DND-41 (cell line): ENCODE data around the gene HTRA3.

Experiments used
- ATAC-seq: fragments of 200-7000 bp; cut with Tn5 transposase; 3 replicates; pipeline ENCODE4 v1.9.1; 2021; ENCODE audit warnings: low read depth; ENCODE audit not compliant: insufficient read depth
- DNase-seq: peaks from one replicate; pipeline ENCODE4 v3.0.0-alpha.2; 2020
- H2AFZ ChIP-seq: 2 replicates; pipeline ENCODE4 v1.6.0; 2012; ENCODE audit warnings: low read depth, low read length
- H3K27ac ChIP-seq: 2 replicates; pipeline ENCODE4 v1.5.1; 2012; ENCODE audit warnings: low read length, inconsistent platforms
- H3K27me3 ChIP-seq: fragments of 200-600 bp; sonication (generic); 2 replicates; pipeline ENCODE4 v1.6.0; 2012; ENCODE audit warnings: low read length, mild to moderate bottlenecking, inconsistent platforms; ENCODE audit not compliant: insufficient read depth, poor library complexity
- H3K36me3 ChIP-seq: 2 replicates; pipeline ENCODE4 v1.5.1; 2012; ENCODE audit warnings: low read length, inconsistent platforms; ENCODE audit not compliant: insufficient read depth
- H3K4me1 ChIP-seq: 2 replicates; pipeline ENCODE4 v1.5.1; 2012; ENCODE audit warnings: mild to moderate bottlenecking, low read length; ENCODE audit not compliant: insufficient read depth
- H3K4me2 ChIP-seq: 2 replicates; pipeline ENCODE4 v1.6.0; 2012; ENCODE audit warnings: mild to moderate bottlenecking, moderate library complexity, low read length, inconsistent platforms; ENCODE audit not compliant: insufficient read depth
- H3K4me3 ChIP-seq, 2 experiments: fragments of 200-600 bp in 1 of 2; shearing (Covaris generic) in 1 of 2; 2 replicates each; pipeline ENCODE4 v1.5.1; 2012 to 2016; ENCODE audit warnings: inconsistent platforms in 2 of 2, low read length in 2 of 2, mild to moderate bottlenecking in 2 of 2, low read depth in 1 of 2, moderate library complexity in 1 of 2
- H3K79me2 ChIP-seq: 2 replicates; pipeline ENCODE4 v1.6.0; 2012; ENCODE audit warnings: low read length, inconsistent platforms; ENCODE audit not compliant: insufficient read depth
- H3K9ac ChIP-seq: 2 replicates; pipeline ENCODE4 v1.6.0; 2012; ENCODE audit warnings: low read depth, mild to moderate bottlenecking, inconsistent platforms, low read length, moderate library complexity
- H3K9me3 ChIP-seq: 2 replicates; pipeline ENCODE4 v1.5.1; 2012; ENCODE audit warnings: low read length, moderate library complexity, mild to moderate bottlenecking, inconsistent platforms; ENCODE audit not compliant: insufficient read depth, severe bottlenecking
- H4K20me1 ChIP-seq: 2 replicates; pipeline ENCODE4 v1.6.0; 2012; ENCODE audit warnings: low read length; ENCODE audit not compliant: insufficient read depth
- EZH2 ChIP-seq: IDR thresholded peaks from 3 replicates; pipeline ENCODE4 v1.6.1; 2012; ENCODE audit warnings: borderline replicate concordance, low read depth, mild to moderate bottlenecking, moderate library complexity, low read length, inconsistent platforms; ENCODE audit not compliant: severe bottlenecking
- TF ChIP-seq, protein P1 (sequence below): IDR thresholded peaks from 2 replicates; pipeline ENCODE4 v1.5.1; 2012; ENCODE audit warnings: borderline replicate concordance, low read length, moderate library complexity, mild to moderate bottlenecking; ENCODE audit not compliant: poor library complexity, severe bottlenecking; ENCODE audit errors: extremely low read depth

HTRA3 gene

DNA sequence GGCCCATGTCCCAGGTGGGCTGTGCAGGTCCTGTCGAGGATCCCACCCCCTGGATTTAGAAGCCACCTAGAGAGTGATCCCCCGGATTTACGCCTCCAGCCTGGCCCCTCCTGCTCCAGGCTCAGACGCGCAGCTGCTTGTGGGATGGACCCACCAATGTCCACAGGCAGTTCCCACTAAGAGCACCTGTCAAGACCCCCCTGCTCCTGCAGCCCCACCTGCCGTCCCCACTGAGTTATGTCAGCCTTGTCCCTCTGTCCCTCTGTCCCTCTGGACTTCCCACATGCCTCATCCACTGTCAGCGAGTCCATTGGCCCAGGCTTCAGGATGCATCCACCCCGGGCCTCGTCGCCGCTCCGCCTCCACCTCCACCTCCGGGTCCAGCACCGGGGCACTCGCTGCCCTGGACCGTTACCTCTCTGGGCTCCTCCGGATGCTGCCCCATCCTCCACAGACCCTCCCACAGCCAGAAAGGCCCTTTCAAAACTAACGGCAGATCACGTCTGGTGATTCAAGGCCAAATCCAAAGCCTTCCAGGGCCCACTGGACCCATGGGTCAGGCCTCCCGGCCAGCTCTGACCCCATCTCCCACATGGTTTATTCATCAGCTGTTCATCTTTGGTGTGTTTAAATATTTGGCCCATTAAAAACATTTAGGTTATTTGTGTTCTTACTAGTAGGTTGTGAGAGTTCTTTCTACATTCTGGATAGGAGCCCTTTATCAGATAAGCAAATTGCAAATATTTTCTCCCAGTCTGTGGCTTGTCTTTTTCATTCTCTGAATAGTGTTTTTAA lies 28.3 kb downstream of the HTRA3 start:
- Histone ChIP-seq H3K79me2 (no peaks in the 10 kb centered on the region), H3K27ac (no peak overlapping the region), H4K20me1 (no peaks in the 10 kb centered on the region), H3K9ac (no peak overlapping the region), H2AFZ (no peak overlapping the region), H3K9me3 (no peaks in the 10 kb centered on the region), H3K4me1 (no peaks in the 10 kb centered on the region), H3K4me2 (no peak overlapping the region), H3K27me3 (peaks cover 5% of the 10 kb centered on the region), H3K36me3 (no peaks in the 10 kb centered on the region), H3K4me3 (no peak overlapping the region)
- TF ChIP-seq, protein P1, sequence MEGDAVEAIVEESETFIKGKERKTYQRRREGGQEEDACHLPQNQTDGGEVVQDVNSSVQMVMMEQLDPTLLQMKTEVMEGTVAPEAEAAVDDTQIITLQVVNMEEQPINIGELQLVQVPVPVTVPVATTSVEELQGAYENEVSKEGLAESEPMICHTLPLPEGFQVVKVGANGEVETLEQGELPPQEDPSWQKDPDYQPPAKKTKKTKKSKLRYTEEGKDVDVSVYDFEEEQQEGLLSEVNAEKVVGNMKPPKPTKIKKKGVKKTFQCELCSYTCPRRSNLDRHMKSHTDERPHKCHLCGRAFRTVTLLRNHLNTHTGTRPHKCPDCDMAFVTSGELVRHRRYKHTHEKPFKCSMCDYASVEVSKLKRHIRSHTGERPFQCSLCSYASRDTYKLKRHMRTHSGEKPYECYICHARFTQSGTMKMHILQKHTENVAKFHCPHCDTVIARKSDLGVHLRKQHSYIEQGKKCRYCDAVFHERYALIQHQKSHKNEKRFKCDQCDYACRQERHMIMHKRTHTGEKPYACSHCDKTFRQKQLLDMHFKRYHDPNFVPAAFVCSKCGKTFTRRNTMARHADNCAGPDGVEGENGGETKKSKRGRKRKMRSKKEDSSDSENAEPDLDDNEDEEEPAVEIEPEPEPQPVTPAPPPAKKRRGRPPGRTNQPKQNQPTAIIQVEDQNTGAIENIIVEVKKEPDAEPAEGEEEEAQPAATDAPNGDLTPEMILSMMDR, result no peak
- no peak for TF ChIP-seq EZH2
- DNase-seq (no peak), ATAC-seq (no peak)

DNA sequence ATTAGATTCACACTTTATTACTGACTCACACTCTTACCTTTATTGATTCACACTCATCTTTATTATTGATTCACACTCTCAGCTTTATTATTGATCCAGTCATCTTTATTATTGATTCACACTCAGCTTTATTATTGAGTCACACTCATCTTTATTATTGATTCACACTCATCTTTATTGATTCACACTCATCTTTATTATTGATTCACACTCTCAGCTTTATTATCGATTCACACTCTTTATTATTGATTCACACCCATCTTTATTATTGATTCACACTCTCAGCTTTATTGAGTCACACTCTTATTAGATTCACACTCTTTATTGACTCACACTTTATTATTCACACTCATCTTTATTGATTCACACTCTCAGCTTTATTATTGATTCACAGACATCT lies 31.3 kb downstream of the HTRA3 start:
- no peak overlapping the region for H3K4me3 ChIP-seq
- no peak for DNase-seq
- H3K79me2 ChIP-seq, result no peaks in the 10 kb centered on the region

DNA sequence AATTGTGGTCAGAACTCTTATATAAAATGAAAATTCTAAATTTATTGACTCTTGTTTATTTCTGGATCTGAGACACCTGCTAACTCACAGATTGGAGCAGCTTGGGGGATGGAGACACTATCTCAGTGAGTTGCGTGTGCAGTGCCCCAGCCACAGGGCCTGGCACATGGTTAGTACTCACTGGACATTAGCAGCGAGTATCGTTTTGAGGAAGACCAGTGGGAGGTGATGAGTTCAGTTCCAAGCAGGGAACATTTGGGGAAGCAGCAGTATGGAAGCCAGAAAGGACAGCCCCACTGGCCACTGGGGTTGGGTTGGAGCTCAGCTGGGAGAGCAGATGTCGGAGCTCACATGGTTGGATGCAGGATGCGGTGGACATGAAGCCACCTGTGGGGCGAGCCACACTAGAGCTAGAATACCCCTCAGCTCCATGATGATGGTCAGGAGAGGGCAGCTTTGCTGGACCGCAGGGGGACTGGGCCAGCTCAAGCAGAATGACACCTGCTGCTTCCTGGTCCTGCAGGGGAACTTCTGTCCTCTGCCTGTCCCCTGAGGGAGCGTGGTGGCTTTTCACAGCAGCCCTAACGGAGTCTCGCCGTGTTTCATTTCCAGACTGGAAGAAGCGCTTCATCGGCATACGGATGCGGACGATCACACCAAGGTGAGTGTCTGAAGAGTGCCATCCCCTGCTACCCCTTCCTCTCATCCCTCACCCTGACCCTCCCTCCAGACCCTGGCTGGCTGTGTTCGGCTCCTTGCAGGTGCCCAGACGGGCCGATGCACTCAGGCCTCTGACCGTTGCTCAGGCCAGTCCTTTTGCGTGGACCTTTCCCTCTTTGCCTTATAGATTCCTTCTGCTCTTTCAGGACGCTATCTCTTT lies 32.5 kb downstream of the HTRA3 start:
- Histone ChIP-seq H3K36me3 (no peaks in the 10 kb centered on the region), H2AFZ (no peak overlapping the region), H3K9ac (no peak overlapping the region), H3K4me1 (no peaks in the 10 kb centered on the region), H4K20me1 (0 out of 2 replicates have a peak, but pooled peaks cover 3% of the 10 kb centered on the region), H3K4me3 (no peak overlapping the region), H3K9me3 (no peaks in the 10 kb centered on the region), H3K79me2 (no peaks in the 10 kb centered on the region), H3K27ac (no peak overlapping the region), H3K4me2 (no peak overlapping the region), H3K27me3 (peaks cover 5% of the 10 kb centered on the region)
- no peak for TF ChIP-seq EZH2
- TF ChIP-seq, protein P1, result no peak
- ATAC-seq (no peak), DNase-seq (no peak)

More for the DNA sequence above, 31.3 kb downstream of the HTRA3 start:
- no peak overlapping the region for H3K27ac ChIP-seq
- H3K9ac ChIP-seq, result no peak overlapping the region
- no peaks in the 10 kb centered on the region for H3K9me3 ChIP-seq
- H2AFZ ChIP-seq, result no peak overlapping the region
- H3K4me1 ChIP-seq, result no peaks in the 10 kb centered on the region
- TF ChIP-seq, protein P1, result no peak
- TF ChIP-seq EZH2, result no peak
- peaks cover 5% of the 10 kb centered on the region for H3K27me3 ChIP-seq
- no peak for ATAC-seq
- no peaks in the 10 kb centered on the region for H3K36me3 ChIP-seq
- no peak overlapping the region for H3K4me2 ChIP-seq
- 0 out of 2 replicates have a peak, but pooled peaks cover 3% of the 10 kb centered on the region for H4K20me1 ChIP-seq
